Measurements from ENCODE around the gene C18orf32.

DNA sequence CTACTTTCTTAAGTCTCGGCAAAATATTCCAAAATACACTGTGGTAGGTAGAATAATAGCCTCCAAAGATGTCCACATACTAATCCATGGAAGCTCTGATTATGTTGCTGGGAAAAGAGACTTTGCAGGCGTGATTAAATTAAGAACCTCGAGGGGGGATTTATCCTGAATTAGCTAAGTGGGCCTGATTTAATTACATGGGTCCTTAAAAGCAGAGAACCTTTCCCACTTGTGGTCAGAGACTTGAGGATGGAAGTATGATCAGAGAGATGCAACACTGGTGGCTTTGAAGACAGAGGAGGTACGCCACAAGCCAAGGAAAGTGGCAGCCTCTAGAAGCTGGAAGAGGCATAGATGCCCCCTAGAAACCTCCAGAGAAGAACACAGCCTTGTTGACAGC, 29.4 kb downstream of the C18orf32 start:
- TF ChIP-seq POLR2A (IDR thresholded peaks at IDR 0.05), result no peak
- TF ChIP-seq POLR2AphosphoS5 (IDR thresholded peaks at IDR 0.05), result no peak
- TF ChIP-seq CTCF (IDR thresholded peaks at IDR 0.05), result no peak
